ENCODE data around the gene UNCX. TPM values are rescaled to one million over a fixed set of nuclear protein-coding genes. Genes with fewer than 3 reads are reported as not detected.
"Not testable (repeated sequence)": the region's sequence is repeated elsewhere in the genome, so short reads cannot be mapped to it uniquely, and the experiment has no call there.

UNCX gene
- polyA plus RNA-seq, 1 donor: not detected

DNA sequence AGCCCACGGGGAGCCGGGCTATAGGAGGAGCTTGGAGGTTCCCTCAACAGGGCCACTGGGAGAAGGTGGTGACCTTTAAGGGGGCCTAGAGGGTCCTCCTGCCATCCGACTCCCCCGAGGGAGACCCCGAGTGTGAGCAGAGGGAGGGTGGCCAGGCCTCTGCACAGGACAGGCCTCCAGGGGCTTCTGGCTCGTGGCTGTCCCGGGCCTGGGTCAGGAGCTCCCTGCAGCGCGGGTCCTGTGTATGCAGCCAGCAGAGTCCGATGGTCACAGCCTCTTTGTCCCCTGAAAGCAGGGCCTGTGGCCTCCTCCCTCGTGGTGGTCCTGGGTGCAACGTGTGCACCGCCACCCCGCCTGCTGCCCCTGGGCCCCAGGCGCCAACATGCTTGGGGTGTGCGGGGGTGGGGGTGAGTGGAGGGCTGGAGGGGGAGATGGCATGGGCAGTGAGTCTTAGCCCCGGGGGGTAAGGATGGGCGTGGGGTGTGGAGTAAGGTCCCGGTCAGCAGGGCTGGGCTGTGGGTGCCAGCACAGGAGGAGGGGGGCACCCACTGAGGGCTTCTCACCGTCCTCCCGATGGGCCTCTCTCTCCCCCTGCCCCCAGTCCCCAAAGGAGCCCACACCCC lies 27.1 kb downstream of the UNCX start:
- DNase-seq: no peak

- no peak for DNase-seq
These were observed 27.6 kb downstream of the UNCX start for GRCh38 chr7:1260244-1260635.

- not testable (repeated sequence) for DNase-seq
These were observed 28.4 kb downstream of the UNCX start for GRCh38 chr7:1261036-1261435.

DNA sequence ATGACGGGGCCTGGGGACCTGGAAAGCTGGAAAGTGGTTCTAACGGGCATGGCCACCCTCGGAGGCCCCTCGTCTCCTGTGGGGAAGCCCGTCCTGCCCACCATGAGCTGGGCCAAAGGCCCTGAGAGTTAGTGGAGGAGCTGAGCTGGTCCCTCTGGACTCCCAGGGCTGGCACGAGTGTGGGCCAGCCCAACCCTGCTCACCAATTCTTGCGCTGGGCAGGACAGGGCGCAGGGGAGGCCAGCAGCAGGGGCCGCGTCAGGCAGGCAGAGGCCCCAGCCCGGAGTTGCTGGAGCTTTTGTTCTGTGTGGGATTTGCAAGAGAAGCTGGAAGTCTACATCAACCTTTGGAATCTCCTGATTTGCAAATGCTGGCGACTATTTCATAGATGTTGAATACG lies 29.8 kb downstream of the UNCX start:
- DNase-seq: no peak

GRCh38 chr7:1263391-1263951 lies 30.8 kb downstream of the UNCX start:
- no peak for DNase-seq

- DNase-seq: no peak
These were observed 31.9 kb downstream of the UNCX start for GRCh38 chr7:1264345-1265280.

GRCh38 chr7:1267016-1267900 lies 34.6 kb downstream of the UNCX start:
- DNase-seq: no peak

DNA sequence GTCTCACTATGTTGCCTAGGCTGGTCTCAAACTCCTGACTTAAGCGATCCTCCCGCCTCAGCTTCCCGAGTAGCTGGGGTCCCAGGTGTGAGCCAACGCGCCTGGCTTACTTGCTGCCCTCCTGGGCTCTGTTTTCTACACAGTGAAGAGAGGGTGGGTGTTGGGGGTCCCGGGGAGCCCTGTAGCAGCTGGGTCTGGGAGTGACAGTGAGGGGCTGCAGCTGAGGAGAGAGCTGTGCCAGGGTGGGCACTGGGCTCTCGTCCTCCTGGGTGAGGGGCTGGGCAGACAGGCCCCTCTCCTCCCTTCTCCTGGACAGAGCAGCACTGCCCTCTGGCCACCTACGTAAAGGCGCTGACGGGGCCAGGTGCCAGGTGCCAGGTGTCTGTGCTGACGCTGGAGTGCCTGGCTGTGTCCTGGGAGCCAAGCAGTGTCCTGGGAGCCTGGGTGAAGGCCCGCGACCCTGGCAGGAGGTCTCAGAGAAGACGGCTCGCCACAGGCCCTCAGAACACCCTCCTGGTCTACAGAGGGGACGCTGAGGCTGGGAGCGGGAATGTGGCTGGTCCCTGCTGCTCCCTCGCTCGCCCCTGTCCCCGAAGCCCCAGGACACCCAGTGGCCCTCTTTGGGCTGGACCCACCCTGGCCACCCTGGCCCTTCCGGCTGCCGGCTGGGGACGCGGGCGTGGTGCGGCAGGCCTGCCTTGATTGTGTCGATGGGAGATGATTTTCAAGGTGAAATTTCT lies 35.6 kb downstream of the UNCX start:
- no peak for DNase-seq

- DNase-seq: no peak
These were observed 36.2 kb downstream of the UNCX start for GRCh38 chr7:1268866-1269265.

DNA sequence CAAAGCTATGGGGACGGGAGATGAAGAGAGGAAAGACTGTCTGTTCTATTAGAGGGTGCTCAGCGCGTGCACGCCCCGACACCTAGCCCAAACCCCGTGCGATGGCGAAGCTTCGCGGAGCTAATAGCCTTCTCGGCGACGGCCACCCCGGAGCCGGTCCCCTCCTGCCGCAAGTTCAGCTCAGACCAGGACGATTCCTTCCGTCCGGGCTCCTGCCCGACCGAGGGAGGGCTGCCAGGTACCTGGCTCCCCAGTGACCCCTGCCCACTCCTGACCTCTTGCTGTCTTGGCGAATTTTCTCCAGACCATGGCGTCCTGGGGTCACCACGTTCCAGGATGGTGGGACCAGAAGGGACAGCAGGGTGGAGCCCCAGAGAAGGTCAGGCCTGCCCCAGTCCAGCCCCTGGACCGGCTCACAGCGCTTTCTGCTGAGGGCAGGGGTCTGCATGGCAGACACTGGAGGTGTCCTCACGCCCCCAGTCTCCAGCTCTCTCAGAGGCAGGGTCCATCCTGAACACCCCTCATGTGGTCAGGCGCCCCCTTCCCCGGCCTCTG lies 36.7 kb downstream of the UNCX start:
- no peak for DNase-seq

DNA sequence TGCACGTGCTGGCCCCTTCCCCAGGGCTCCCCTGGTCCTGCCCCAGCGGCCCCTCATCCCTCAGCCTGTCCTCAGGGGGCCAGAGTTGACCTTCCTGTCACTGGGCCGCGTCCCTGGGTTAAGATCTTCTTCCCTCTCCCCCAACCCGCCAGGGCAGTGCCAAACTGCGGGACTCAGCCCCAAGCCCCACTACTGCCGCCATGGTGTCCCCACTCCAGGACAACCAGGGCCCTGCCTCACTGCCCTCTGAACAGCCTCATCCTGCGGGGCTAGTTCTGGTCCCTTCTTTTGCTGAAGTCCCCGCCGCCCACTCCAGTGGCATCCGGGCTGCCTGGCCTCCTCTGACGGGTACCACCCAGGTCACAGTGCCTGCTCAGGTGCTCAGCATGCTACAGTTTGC lies 37.5 kb downstream of the UNCX start:
- DNase-seq: no peak

GRCh38 chr7:1271046-1271445 lies 38.4 kb downstream of the UNCX start:
- no peak for DNase-seq

- no peak for DNase-seq
These were observed 39.0 kb downstream of the UNCX start for GRCh38 chr7:1271656-1272055.

DNA sequence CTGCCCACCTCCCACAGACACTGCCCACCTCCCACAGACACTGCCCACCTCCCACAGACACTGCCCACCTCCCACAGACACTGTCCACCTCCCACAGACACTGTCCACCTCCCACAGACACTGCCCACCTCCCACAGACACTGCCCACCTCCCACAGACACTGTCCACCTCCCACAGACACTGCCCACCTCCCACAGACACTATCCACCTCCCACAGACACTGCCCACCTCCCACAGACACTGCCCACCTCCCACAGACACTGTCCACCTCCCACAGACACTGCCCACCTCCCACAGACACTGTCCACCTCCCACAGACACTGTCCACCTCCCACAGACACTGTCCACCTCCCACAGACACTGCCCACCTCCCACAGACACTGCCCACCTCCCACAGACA lies 39.5 kb downstream of the UNCX start:
- DNase-seq: not testable (repeated sequence)

DNA sequence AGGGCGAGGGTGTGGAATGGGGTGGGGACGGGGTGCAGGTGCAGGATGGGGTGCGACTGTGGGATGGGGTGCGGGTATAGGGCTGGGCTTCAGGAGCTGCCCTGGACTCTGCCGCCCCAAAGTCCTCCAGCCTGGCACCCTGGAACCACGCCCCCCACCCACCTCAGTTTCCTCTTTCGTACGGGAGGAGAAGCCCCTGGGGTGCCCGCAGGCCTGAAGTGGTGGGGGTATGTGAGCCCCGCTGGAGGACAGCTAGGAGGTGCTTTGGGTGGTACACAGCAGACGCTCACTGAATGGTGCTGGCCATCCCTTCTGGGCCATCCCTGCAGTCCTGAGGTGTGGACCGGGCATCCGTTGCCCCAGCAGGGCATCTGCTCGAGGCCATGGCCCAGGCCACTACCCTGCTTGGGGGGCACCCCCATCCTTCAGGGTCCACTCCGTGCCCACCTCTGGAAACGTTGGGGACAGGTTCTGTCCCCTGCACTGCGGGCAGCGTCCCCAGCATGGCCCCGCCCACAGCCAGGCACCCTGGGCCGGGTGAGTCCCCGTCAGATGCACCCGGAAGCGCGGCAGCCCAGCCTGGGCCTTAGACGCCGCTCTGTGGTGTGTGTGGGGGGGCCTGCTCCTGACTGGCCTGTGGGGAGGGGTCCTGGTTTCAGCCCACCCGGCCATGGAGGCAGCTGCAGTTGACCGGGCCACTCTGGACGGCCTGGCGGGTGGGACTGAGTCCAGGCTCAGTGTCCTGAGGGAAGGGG lies 41.6 kb downstream of the UNCX start:
- DNase-seq: no peak

DNA sequence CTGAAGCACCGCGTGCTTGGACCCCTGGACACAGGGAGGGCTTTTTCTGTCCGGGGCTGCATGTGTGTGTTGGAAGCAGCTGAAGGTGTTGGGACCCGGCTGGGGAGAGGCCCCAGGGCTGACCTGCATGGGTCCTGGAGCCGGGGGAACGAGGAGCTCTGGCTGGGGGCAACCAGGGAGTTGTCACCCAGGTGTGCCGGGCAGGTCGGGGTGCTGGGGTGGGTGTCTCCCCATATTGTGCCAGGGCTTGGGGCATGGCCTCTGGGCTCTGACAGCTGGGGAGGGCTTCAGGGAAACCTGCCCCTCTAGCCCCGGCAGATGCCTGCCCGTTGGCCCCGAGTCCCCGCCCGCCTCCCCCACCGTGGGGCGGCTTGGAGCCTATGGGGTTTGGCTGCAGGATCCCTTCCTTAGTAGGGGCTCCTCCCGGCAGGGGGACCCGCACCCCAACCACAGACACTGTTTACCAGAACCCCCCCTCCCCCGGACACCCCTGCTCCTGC lies 42.3 kb downstream of the UNCX start:
- no peak for DNase-seq

GRCh38 chr7:1275451-1276381 lies 43.0 kb downstream of the UNCX start:
- DNase-seq: no peak

DNA sequence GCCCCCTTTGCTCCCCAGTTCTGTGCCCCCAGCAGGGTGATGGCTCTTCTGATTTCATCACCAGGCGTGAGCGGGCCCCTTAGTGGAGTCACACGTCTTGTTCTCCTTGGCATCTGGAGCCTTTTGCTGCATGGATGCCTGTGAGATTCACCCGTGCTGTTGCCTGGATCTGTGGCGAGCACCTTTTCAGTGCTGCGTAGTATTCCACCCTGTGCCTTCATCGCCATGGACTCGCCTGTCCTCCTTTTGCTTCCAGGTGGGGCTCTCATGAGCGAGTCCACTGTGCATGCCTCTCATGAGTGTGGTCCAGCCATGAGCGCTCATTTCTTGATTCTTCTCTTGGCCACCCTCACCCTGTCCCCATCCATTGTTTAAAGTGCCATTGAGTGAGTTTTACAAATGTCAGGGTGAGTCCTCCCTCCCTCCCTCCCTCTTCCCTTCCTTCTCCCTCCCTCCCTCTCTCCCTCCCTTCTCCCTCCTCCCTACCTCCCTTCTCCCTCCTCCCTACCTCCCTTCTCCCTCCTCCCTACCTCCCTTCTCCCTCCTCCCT lies 44.0 kb downstream of the UNCX start:
- no peak for DNase-seq

- no peak for DNase-seq
These were observed 45.9 kb downstream of the UNCX start for GRCh38 chr7:1278543-1278942.

All from hindlimb muscle (tissue), 1 donor.